Stimulated activated CD4-positive, alpha-beta T cell treated with anti-CD3 and anti-CD28 coated beads, Interleukin-2, amount 100 ng/mL, for 24 hours (primary cell): ENCODE measurements around the gene DCTD.

Source experiments
- DNase-seq, 2 donors: peaks; one replicate each; pipeline ENCODE4 v3.0.0-alpha.2; 2020

DCTD gene

GRCh38 chr4:182888891-182889290 lies 28.3 kb downstream of the DCTD start:
- no peak for DNase-seq

DNA sequence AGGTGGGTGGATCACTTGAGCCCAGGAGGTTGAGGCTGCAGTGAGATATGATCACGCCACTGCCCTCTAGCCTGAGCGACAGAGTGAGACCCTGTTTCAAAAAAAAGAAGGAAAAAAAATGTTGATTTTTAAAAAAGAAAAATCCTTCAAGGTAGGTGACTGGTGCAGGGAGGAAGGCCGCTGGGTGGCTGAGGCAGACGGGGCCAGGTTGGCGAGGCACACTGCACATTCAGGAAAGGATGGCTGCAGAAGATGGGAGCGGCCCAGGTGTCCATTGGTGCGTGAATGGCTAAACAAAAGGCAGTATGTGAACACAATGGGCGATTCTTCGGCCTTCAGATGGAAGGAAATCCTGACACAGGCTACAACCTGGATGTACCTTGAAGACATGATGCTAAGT lies 30.4 kb downstream of the DCTD start:
- DNase-seq: no peak

DNA sequence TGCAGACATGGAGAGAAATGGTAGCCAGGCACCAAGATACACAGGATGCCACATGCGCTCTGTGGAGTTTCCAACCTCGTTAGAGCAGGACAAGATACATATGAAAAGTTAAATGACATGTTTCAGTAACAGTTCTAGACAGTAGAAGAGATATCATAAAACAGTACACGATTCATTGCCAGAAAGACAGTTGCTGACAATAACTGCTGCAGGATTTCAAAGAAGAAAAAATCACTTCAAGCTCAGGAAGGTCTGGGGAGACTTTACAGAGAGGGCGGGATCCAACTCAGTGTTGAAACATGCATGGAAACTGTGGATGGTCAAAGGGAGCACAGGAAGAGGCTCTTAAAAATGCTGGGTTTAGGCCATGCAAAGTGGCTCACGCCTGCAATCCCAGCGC lies 31.0 kb downstream of the DCTD start:
- DNase-seq: no peak

DNA sequence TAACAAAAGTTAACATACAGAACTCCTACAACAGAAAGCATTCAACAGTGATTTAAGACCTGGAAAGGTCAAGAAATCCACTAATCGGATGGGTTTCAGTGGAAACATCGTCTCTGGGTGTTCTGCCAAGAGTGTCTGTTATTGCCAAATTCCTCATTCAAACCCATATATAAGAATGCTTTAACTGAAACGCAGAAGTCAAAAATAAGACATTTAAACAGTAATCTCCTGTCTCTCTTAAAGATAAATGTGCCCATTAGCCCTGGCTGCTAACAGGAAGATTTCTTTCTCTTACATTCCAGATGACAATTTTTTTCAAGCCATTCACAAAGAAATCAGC lies 31.5 kb downstream of the DCTD start:
- DNase-seq: no peak

GRCh38 chr4:182885022-182885737 lies 32.0 kb downstream of the DCTD start:
- no peak for DNase-seq

DNA sequence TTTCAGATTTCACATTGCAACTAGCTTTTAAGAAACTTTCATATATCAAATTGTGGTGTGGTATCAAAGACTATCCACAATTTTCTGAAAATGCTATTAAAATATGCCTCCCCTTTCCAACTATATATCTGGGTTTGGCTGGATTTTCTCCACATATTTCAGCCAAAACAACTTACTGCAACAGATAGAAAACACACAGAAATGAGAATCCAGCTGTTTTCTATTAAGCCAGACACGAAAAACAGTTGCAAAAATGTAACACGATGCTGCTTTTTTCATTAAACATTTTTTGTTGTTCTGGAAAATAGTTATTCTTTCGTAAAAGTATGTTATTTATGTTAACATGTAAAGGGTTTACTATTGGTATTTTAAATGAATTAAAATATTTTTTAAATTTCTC lies 33.1 kb downstream of the DCTD start:
- no peak for DNase-seq

- no peak for DNase-seq
Observed at GRCh38 chr4:182883351-182883750, 33.8 kb downstream of the DCTD start.

- no peak for DNase-seq
Observed at GRCh38 chr4:182881914-182882313, 35.3 kb downstream of the DCTD start.

DNA sequence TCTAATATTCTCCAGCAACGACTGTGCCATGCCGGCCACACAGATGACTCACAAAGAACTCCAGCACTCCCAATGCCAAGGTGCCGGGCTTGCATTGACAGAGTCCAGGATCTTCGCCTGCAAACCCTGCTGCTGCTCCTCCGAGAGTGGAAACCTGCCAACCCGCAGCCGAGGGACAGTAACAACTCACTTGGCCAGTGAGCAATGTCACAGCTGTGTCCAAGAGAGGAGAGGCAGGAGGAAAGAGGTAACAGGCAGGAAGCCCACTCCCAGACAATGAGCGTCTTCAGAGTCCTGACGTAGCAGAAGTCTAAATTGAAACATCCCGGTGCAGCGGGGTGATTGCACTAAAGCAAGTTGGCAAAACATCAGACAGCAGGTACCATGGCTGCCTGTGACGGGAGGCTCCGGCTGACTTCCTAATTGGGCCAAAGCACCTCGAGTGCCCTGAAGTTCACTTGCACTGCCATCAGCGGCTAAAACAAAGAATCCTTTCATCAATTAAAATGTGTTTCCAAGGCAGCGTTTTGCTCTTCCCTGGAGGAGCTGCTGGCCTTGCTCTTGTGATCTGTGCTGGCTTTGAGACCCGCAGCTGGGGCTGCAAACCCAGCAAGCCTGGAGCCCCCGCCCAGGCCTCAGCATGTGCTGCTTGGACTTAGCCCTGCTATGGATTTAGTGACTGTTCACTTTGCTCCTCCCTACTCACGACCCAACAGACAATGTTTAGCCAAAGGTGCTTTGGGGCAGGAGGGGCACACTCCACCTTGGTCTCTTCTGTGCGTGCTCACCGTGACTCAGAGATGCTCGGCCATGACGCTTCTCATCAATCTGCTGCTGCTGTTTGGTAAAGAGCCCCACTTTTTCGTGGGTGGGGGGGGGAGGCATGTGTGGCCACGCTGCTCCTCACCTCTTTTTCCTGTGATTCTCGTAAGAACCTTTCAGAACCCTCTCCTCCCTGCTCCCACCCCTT lies 36.5 kb downstream of the DCTD start:
- no peak for DNase-seq

DNA sequence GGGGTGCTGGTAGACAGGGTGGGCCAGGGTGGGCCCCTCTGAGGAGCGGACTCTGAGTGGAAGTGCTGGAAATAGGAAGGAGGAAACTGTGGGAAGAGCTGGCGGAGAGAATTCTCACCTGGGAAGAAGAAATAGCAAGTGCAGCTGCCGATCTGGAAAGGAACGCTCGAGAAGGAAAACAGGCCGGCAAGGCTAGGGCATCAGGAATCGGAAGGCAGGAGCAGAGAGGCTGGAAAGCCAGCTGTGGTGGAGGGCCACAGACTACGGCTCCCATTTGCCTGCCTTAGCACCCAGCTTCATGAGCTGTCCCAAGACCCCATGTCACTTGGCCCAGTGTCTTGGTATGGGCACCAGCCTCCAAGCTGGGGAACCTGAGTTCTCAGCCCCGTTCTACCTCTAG lies 37.3 kb downstream of the DCTD start:
- DNase-seq: no peak

- no peak for DNase-seq
Observed at GRCh38 chr4:182878633-182879495, 38.3 kb downstream of the DCTD start.

- DNase-seq: no peak
Observed at GRCh38 chr4:182877326-182877883, 39.8 kb downstream of the DCTD start.

DNA sequence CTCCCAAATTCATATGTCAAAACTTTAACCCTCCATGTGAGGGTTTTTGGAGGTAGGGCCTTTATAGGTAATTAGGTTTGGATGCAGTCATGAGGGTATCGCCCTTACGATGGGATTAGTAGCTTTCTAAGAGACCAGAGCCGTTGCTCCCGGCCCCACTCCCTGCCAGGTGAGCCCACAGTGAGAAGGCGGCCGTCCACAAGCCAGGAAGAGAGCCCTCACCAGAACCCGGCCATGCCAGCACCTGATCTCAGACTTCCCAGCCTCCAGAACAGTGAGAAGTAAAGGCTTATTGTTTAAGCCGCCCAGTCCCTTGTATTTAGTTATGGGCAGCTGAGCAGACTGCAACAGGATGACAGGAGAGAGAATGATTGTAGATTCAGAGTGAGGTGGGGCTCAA lies 40.8 kb downstream of the DCTD start:
- DNase-seq: no peak

GRCh38 chr4:182875453-182876405 lies 41.5 kb downstream of the DCTD start:
- DNase-seq: no peak

DNA sequence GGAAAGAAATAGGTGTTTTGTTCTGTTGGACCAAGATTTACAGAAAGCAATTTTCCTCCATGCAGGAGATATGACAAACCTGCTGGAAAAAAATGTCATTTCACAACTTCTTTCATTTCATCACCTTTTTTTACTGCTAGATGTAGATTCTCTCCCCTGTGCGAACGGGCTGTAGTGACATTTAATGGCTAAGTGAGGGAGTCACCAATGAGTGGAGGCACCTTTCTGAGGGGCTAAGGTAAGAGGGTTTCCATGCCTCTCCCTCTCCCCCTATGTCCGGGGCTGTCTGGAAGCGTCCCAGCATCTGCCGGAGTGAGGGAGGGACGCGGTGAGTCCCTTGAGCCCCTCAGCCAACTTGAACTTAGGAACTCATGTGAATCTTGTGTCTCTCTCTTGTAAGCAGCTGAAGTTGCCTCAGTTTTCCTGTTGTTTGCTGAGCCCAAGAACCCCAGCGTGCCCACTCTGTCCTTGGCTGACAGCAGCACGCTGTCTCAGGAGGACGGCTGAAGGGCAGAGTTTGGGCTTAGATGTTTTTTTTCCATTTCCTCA lies 42.3 kb downstream of the DCTD start:
- DNase-seq: no peak

- no peak for DNase-seq
Observed at GRCh38 chr4:182874304-182874751, 42.9 kb downstream of the DCTD start.

GRCh38 chr4:182873726-182874125 lies 43.5 kb downstream of the DCTD start:
- no peak for DNase-seq

DNA sequence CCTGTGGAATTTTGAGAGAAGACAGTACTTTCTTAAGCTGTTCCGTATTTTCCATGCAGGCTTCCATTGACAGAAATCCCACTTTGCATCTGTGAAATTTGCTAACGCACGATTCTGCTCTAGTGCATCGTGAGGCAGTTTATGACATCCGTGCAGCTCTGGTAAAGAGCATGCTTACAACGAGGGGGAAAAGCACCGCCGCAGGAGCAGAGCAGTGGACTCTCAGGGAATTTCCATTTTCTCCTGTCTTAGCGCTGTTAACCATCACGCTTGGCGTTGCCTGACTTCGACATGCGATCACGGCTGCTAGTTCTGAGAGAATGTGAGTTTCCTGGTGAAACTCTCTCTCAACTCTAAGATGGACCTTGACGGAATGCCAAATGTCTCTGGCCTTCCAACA lies 43.9 kb downstream of the DCTD start:
- DNase-seq: no peak

DNA sequence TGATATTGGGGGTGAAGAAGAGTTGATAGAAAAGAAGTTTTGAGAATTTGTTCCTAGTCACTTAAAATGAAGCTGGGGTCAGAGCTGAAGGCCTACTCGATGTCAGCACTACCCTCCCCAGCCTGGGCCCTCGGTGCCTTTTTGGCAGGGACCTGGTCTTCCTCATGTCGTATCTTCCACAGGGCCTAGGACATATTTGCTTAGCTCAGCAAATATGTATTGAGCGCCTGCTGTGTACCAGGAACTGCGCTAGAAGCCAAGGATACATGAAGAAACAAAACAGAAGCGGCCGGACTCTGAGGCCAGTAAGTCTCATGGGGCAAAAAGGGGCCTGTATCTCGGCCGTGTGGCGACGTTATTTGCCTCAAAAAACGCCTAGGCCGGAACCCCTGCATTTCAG lies 44.3 kb downstream of the DCTD start:
- DNase-seq: no peak

- DNase-seq: no peak
Observed at GRCh38 chr4:182871616-182872015, 45.6 kb downstream of the DCTD start.

GRCh38 chr4:182869697-182870096 lies 47.5 kb downstream of the DCTD start:
- DNase-seq: no peak
